ENCODE results near the gene TXNL4B.

The TXNL4B gene

GRCh38 chr16:72042157-72042660, 51.2 kb downstream of the TXNL4B start:
- H3K27me3 ChIP-seq (ENCODE audit: control insufficient read depth in 1 of 2, insufficient read depth in 2 of 2, low read length in 2 of 2), result no peaks in the 10 kb centered on the region
- no peak overlapping the region for H3K9ac ChIP-seq (ENCODE audit: low read depth in 1 of 2, low read length in 2 of 2)
- no peaks in the 10 kb centered on the region for H3K36me3 ChIP-seq (ENCODE audit: control insufficient read depth in 1 of 2, insufficient read depth in 2 of 2, low read length in 2 of 2)
- peaks cover 6 to 8% of the 10 kb centered on the region in 2 donors for H3K4me1 ChIP-seq (ENCODE audit: control insufficient read depth in 1 of 2, insufficient read depth in 2 of 2, low read length in 2 of 2)
- no peaks in the 10 kb centered on the region for H3K9me3 ChIP-seq (ENCODE audit: control insufficient read depth in 1 of 2, low read length in 2 of 2)
- H3K27ac ChIP-seq (ENCODE audit: low read depth, low read length), result no peak overlapping the region
- H3K4me3 ChIP-seq (ENCODE audit: low read depth in 1 of 2, low read length in 2 of 2), result no peak overlapping the region

GRCh38 chr16:72036098-72036497, 57.3 kb downstream of the TXNL4B start:
- Histone ChIP-seq H3K9me3 (ENCODE audit: control insufficient read depth in 1 of 2, low read length in 2 of 2) (no peaks in the 10 kb centered on the region), H3K27ac (ENCODE audit: low read depth, low read length) (no peak overlapping the region), H3K4me1 (ENCODE audit: control insufficient read depth in 1 of 2, insufficient read depth in 2 of 2, low read length in 2 of 2) (no peaks in the 10 kb centered on the region), H3K4me3 (ENCODE audit: low read depth in 1 of 2, low read length in 2 of 2) (no peak overlapping the region), H3K36me3 (ENCODE audit: control insufficient read depth in 1 of 2, insufficient read depth in 2 of 2, low read length in 2 of 2) (no peaks in the 10 kb centered on the region), H3K27me3 (ENCODE audit: control insufficient read depth in 1 of 2, insufficient read depth in 2 of 2, low read length in 2 of 2) (no peaks in the 10 kb centered on the region), H3K9ac (ENCODE audit: low read depth in 1 of 2, low read length in 2 of 2) (no peak overlapping the region)
